Measurements from ENCODE around the gene COL2A1. TPM values are rescaled to one million over a fixed set of nuclear protein-coding genes. Genes with fewer than 3 reads are reported as not detected.

The COL2A1 gene
- polyA plus RNA-seq, 1 donor (not counting 4 experiments of a cell fraction or from before 2014, with no cell fraction given), result 0.03 TPM

DNA sequence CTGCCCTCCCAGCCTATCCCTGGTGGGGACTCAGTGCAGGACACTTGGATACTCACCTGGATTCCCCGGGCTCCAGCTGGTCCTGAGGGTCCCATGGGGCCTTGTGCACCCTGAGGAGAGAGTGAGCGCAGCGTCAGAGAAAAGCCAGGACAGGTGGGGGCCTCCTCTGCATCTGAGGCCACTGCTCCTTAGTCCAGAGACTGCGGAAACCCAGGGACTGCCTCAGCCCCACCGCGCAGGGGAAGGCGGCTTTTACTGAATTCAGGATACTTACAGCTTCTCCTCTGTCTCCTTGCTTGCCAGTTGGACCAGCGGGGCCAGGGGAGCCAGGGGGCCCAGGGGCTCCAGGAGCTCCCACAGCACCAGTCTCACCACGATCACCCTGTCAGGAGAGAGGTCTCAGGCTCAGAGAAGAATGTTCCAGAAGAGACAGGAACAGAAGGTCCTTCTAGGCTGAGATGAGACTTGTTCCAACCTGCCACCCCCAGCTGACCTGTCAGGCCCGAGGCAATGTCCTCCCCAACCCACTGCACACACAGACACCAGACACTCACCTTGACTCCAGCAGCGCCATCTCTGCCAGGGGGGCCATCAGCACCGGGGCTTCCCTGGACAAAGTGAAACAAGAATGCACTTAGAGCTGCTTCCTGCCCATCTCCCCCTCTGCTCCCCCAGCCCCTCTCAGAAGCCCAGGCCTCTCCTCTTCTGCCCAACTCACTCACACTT, 27.1 kb downstream of the COL2A1 start:
- H2AFZ ChIP-seq (ENCODE audit: control insufficient read depth, low read length), result no peak overlapping the region
- dilution Hi-C loops (cut with MboI; ENCODE audit: extremely low pct_ligation_motif_present, low sequenced_read_pairs), result no loop called here
- H3K4me3 ChIP-seq (ENCODE audit: control insufficient read depth in 2 of 3, extremely low read depth in 1 of 3, insufficient read depth in 2 of 3, low read depth in 1 of 3, low read length in 3 of 3), result no peak overlapping the region
- H3K36me3 ChIP-seq (ENCODE audit: control insufficient read depth in 2 of 2, extremely low read depth in 1 of 2, insufficient read depth in 2 of 2, low read length in 2 of 2), result no peaks in the 10 kb centered on the region
- no peak overlapping the region for H3K4me2 ChIP-seq (ENCODE audit: control insufficient read depth, extremely low read depth, insufficient read depth, low read depth, low read length)
- H3K9me3 ChIP-seq (ENCODE audit: control insufficient read depth, low read depth, low read length), result no peaks in the 10 kb centered on the region
- no peaks in the 10 kb centered on the region for H3K9me1 ChIP-seq (ENCODE audit: control insufficient read depth, extremely low read depth, insufficient read depth, low read length)
- H3K9ac ChIP-seq (ENCODE audit: control insufficient read depth, extremely low read depth, insufficient read depth, low read length), result no peak overlapping the region
- FAIRE-seq (no peak), DNase-seq (ENCODE audit: low read depth, low spot score) (no peak)
- no peak overlapping the region for H3K27ac ChIP-seq (ENCODE audit: control insufficient read depth, insufficient read depth, low read length)
- no peak for TF ChIP-seq EZH2 (IDR thresholded peaks at IDR 0.05; ENCODE audit: low read length)
- TF ChIP-seq, protein P1, sequence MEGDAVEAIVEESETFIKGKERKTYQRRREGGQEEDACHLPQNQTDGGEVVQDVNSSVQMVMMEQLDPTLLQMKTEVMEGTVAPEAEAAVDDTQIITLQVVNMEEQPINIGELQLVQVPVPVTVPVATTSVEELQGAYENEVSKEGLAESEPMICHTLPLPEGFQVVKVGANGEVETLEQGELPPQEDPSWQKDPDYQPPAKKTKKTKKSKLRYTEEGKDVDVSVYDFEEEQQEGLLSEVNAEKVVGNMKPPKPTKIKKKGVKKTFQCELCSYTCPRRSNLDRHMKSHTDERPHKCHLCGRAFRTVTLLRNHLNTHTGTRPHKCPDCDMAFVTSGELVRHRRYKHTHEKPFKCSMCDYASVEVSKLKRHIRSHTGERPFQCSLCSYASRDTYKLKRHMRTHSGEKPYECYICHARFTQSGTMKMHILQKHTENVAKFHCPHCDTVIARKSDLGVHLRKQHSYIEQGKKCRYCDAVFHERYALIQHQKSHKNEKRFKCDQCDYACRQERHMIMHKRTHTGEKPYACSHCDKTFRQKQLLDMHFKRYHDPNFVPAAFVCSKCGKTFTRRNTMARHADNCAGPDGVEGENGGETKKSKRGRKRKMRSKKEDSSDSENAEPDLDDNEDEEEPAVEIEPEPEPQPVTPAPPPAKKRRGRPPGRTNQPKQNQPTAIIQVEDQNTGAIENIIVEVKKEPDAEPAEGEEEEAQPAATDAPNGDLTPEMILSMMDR (optimal IDR thresholded peaks at IDR 0.05 in 1 of 3, IDR thresholded peaks at IDR 0.05 in 1 of 3, conservative IDR thresholded peaks at IDR 0.05 in 1 of 3; ENCODE audit: extremely low read depth in 1 of 3, insufficient read depth in 2 of 3, low read length in 3 of 3), result no peak
- H3K79me2 ChIP-seq (ENCODE audit: control insufficient read depth, insufficient read depth, low read length), result no peaks in the 10 kb centered on the region
- peaks cover 3% of the 10 kb centered on the region for H4K20me1 ChIP-seq (ENCODE audit: control insufficient read depth, extremely low read depth, insufficient read depth, low read length)
- H3K27me3 ChIP-seq (ENCODE audit: control insufficient read depth, extremely low read depth, insufficient read depth, low read length), result peaks cover 27% of the 10 kb centered on the region
- H3K4me1 ChIP-seq (ENCODE audit: control insufficient read depth, extremely low read depth, insufficient read depth, low read length), result peaks cover 6% of the 10 kb centered on the region

DNA sequence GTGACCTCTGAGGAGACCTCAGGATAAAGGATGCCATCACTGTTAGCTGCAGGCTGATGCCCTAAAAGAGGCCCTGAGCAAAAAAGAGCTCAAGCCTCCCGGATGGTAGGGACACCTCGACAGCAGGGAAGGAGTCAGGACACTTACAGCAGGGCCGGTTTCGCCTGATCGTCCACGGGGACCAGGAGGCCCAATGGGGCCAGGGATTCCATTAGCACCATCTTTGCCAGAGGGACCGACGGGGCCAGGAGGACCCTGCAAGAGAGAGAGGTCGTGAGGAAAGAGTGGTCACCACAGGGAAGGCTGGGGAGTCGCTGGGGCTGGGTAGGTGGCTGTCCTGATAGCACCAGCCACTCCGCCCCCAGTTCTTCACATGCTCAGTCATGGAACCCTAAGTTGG, 28.5 kb downstream of the COL2A1 start:
- Histone ChIP-seq H3K36me3 (ENCODE audit: control insufficient read depth in 2 of 2, extremely low read depth in 1 of 2, insufficient read depth in 2 of 2, low read length in 2 of 2) (no peaks in the 10 kb centered on the region), H3K4me1 (ENCODE audit: control insufficient read depth, extremely low read depth, insufficient read depth, low read length) (peaks cover 6% of the 10 kb centered on the region), H3K9ac (ENCODE audit: control insufficient read depth, extremely low read depth, insufficient read depth, low read length) (no peak overlapping the region), H3K4me3 (ENCODE audit: control insufficient read depth in 2 of 3, extremely low read depth in 1 of 3, insufficient read depth in 2 of 3, low read depth in 1 of 3, low read length in 3 of 3) (no peak overlapping the region), H2AFZ (ENCODE audit: control insufficient read depth, low read length) (no peak overlapping the region), H4K20me1 (ENCODE audit: control insufficient read depth, extremely low read depth, insufficient read depth, low read length) (peaks cover 3% of the 10 kb centered on the region), H3K9me3 (ENCODE audit: control insufficient read depth, low read depth, low read length) (no peaks in the 10 kb centered on the region), H3K9me1 (ENCODE audit: control insufficient read depth, extremely low read depth, insufficient read depth, low read length) (no peaks in the 10 kb centered on the region), H3K27ac (ENCODE audit: control insufficient read depth, insufficient read depth, low read length) (no peak overlapping the region), H3K27me3 (ENCODE audit: control insufficient read depth, extremely low read depth, insufficient read depth, low read length) (peaks cover 18% of the 10 kb centered on the region), H3K4me2 (ENCODE audit: control insufficient read depth, extremely low read depth, insufficient read depth, low read depth, low read length) (no peak overlapping the region), H3K79me2 (ENCODE audit: control insufficient read depth, insufficient read depth, low read length) (no peaks in the 10 kb centered on the region)
- dilution Hi-C loops (cut with MboI; ENCODE audit: extremely low pct_ligation_motif_present, low sequenced_read_pairs), result no loop called here
- FAIRE-seq (no peak), DNase-seq (ENCODE audit: low read depth, low spot score) (no peak)
- TF ChIP-seq, protein P1 (optimal IDR thresholded peaks at IDR 0.05 in 1 of 3, IDR thresholded peaks at IDR 0.05 in 1 of 3, conservative IDR thresholded peaks at IDR 0.05 in 1 of 3; ENCODE audit: extremely low read depth in 1 of 3, insufficient read depth in 2 of 3, low read length in 3 of 3), result no peak
- no peak for TF ChIP-seq EZH2 (IDR thresholded peaks at IDR 0.05; ENCODE audit: low read length)

Data from keratinocyte (primary cell).